Neural crest cell (in vitro differentiated cells): ENCODE data around the gene SNAI1. TPM values are rescaled to one million over a fixed set of nuclear protein-coding genes. Genes with fewer than 3 reads are reported as not detected.

Experiments
- DNase-seq: peaks from one replicate; pipeline ENCODE4 v3.0.0; 2021; ENCODE audit warnings: low read depth, mixed read lengths, low spot score
- H3K27ac Mint-ChIP-seq: one replicate; pipeline ENCODE4 v1.8.0; 2021; ENCODE audit warnings: mild to moderate bottlenecking, mixed read lengths; ENCODE audit not compliant: unreplicated experiment
- H3K27me3 Mint-ChIP-seq: 2 replicates; pipeline ENCODE4 v1.8.0; 2021; ENCODE audit warnings: low read depth, mild to moderate bottlenecking, mixed read lengths
- H3K36me3 Mint-ChIP-seq: 2 replicates; pipeline ENCODE4 v1.8.0; 2021; ENCODE audit warnings: low read depth, mild to moderate bottlenecking, mixed read lengths
- H3K4me1 Mint-ChIP-seq: 2 replicates; pipeline ENCODE4 v1.8.0; 2021; ENCODE audit warnings: mixed read lengths
- H3K4me3 Mint-ChIP-seq: one replicate; pipeline ENCODE4 v1.8.0; 2021; ENCODE audit warnings: mild to moderate bottlenecking, mixed read lengths
- H3K9me3 Mint-ChIP-seq: 2 replicates; pipeline ENCODE4 v1.8.0; 2021; ENCODE audit warnings: mixed read lengths
- CTCF ChIP-seq: fragments of 200-600 bp; sonication (generic); conservative IDR thresholded peaks from 2 replicates; pipeline ENCODE4 v1.5.0; 2021; ENCODE audit warnings: antibody characterized with exemption, mild to moderate bottlenecking
- total RNA-seq: library from RNA; stranded (reverse); gene quantifications from 2 replicates; pipeline ENCODE4 v1.2.1, GENCODE V29; 2021

SNAI1 gene
- total RNA-seq, 1 donor from 2014 or later, result 12.5 TPM

GRCh38 chr20:49978685-49979029, 4.1 kb upstream of the SNAI1 start:
- TF ChIP-seq CTCF, result no peak

DNA sequence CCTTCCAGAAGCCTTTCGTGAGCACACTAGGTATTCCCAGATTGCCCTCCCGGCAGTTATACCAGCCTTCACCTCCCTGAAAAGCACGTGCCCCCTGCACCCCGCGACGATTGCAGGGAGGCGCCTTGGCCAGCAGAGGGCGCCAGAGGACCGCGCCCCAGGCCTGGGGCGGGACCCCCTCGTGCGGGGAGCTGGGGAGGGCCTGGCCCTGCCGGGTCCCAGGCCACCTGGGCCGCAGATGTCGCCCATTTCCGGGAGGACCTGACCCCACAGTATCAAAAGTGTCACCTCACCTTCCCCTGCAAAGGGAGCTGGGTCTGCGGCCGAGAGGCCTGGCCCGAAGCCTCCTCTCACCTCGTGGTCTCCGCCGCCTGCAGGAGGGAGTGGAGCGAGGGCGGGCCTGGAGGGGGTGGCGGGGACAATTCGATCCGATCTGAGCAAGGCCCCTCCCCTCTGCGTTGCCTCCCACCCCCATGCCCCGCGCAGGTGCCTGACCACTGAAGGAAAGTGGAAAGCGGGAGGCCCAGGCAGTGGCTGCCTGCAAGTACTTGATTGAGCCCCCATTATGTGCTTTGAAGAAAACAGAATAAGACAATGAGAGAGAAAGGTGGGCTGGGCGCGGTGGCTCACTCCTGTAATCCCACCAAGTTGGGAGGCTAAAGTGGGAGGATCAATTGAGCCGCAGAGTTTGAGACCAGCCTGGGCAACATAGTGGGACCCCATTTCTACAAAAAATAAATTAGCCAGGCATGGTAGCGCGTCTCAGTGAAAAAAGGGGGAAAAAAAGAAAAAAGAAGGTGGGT, 3.5 kb upstream of the SNAI1 start:
- peak; percentile 100 for TF ChIP-seq CTCF
- H3K36me3 Mint-ChIP-seq, result no peaks in the 10 kb centered on the region
- H3K27ac Mint-ChIP-seq, result no peak overlapping the region
- DNase-seq, result peak; percentile 74
- peak overlapping the region; percentile 39 for H3K4me3 Mint-ChIP-seq
- H3K9me3 Mint-ChIP-seq, result no peaks in the 10 kb centered on the region
- H3K4me1 Mint-ChIP-seq, result peaks cover 30% of the 10 kb centered on the region
- H3K27me3 Mint-ChIP-seq, result peaks cover 32% of the 10 kb centered on the region

More at GRCh38 chr20:49978685-49979029, 4.1 kb upstream of the SNAI1 start:
- H3K4me3 Mint-ChIP-seq, result no peak overlapping the region
- H3K36me3 Mint-ChIP-seq, result no peaks in the 10 kb centered on the region
- H3K9me3 Mint-ChIP-seq, result no peaks in the 10 kb centered on the region
- H3K27ac Mint-ChIP-seq, result peak overlapping the region; percentile 6
- no peak for DNase-seq
- H3K4me1 Mint-ChIP-seq, result peaks cover 25% of the 10 kb centered on the region
- peaks cover 30% of the 10 kb centered on the region for H3K27me3 Mint-ChIP-seq

- Mint-ChIP-seq H3K4me3 (peak overlapping the region; percentile 66), H3K27me3 (peaks cover 32% of the 10 kb centered on the region), H3K4me1 (peaks cover 39% of the 10 kb centered on the region), H3K9me3 (no peaks in the 10 kb centered on the region), H3K27ac (no peak overlapping the region), H3K36me3 (no peaks in the 10 kb centered on the region)
- TF ChIP-seq CTCF, result no peak
- no peak for DNase-seq
These were observed 2.4 kb upstream of the SNAI1 start for GRCh38 chr20:49980140-49981008.

- H3K27me3 Mint-ChIP-seq, result peaks cover 32% of the 10 kb centered on the region
- TF ChIP-seq CTCF, result no peak
- no peak overlapping the region for H3K27ac Mint-ChIP-seq
- no peak for DNase-seq
- no peaks in the 10 kb centered on the region for H3K9me3 Mint-ChIP-seq
- H3K4me1 Mint-ChIP-seq, result peaks cover 47% of the 10 kb centered on the region
- H3K4me3 Mint-ChIP-seq, result peak overlapping the region; percentile 39
- H3K36me3 Mint-ChIP-seq, result no peaks in the 10 kb centered on the region
These were observed 1.3 kb upstream of the SNAI1 start for GRCh38 chr20:49981218-49982071.

DNA sequence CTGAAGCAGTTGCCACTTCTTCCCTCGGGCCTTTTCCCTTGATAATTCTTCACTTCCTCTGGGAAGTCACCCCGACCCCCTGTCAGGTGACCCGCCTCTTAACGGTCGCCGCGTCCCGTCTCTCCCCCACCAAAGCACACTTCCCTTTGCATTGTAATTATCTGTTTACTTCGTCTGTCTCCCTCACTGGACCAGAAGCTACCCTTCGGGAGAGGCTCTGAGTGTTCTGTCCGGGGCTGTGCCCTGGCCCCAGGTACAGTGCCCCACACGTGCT, 771 bp upstream of the SNAI1 start:
- DNase-seq, result no peak
- Mint-ChIP-seq H3K36me3 (no peaks in the 10 kb centered on the region), H3K4me1 (peaks cover 51% of the 10 kb centered on the region), H3K27me3 (peaks cover 32% of the 10 kb centered on the region), H3K4me3 (peak overlapping the region; percentile 39), H3K9me3 (no peaks in the 10 kb centered on the region), H3K27ac (peak overlapping the region; percentile 88)
- no peak for TF ChIP-seq CTCF
